Activated naive CD4-positive, alpha-beta T cell treated with anti-CD3 and anti-CD28 coated beads for 36 hours (primary cell): ENCODE measurements around the gene KLF18. TPM values are rescaled to one million over a fixed set of nuclear protein-coding genes. Genes with fewer than 3 reads are reported as not detected.

Experiments used
- CTCF ChIA-PET: fragments of 350-600 bp; sonication (Branson Sonifier 250); formaldehyde crosslinking; loops from one replicate; lab custom pipeline; 2021; ENCODE audit warnings: antibody characterized with exemption; lab: Charles Lee
- DNase-seq: peaks from one replicate; pipeline ENCODE4 v3.0.0-alpha.2; 2020
- H3K27ac Mint-ChIP-seq: one replicate; pipeline ENCODE4 v1.8.0; 2021; ENCODE audit warnings: mild to moderate bottlenecking, mixed read lengths
- H3K27me3 Mint-ChIP-seq: one replicate; pipeline ENCODE4 v1.8.0; 2021; ENCODE audit warnings: low read depth, mixed read lengths
- H3K36me3 Mint-ChIP-seq: one replicate; pipeline ENCODE4 v1.8.0; 2021; ENCODE audit warnings: low read depth, mixed read lengths
- H3K4me1 Mint-ChIP-seq: one replicate; pipeline ENCODE4 v1.8.0; 2021; ENCODE audit warnings: low read depth, mixed read lengths
- H3K4me3 Mint-ChIP-seq: one replicate; pipeline ENCODE4 v1.8.0; 2021; ENCODE audit warnings: mild to moderate bottlenecking, moderate library complexity, mixed read lengths
- H3K9me3 Mint-ChIP-seq: one replicate; pipeline ENCODE4 v1.8.0; 2021; ENCODE audit warnings: mixed read lengths
- intact Hi-C: fragments of 100-400 bp; cut with micrococcal nuclease; formaldehyde crosslinking; loops from one replicate; pipeline ENCODE4 v1.15.1; 2023
- total RNA-seq, 2 experiments: library from RNA; stranded (reverse); gene quantifications; one replicate each; pipeline ENCODE4 v1.2.3, GENCODE V29; 2021

The KLF18 gene
- total RNA-seq, result not detected

- Mint-ChIP-seq H3K4me1 (no peaks in the 10 kb centered on the region), H3K27me3 (no peaks in the 10 kb centered on the region), H3K9me3 (peaks cover 20% of the 10 kb centered on the region), H3K27ac (no peak within 1 kb of the TSS), H3K36me3 (peaks cover 2% of the 10 kb centered on the region), H3K4me3 (no peak within 1 kb of the TSS)
- CTCF ChIA-PET, result no interaction called here
- DNase-seq, result no peak
- intact Hi-C loops, result no loop called here
Measured at GRCh38 chr1:44141531-44141930, at the start of gene KLF18. TSS of gene KLF18 (minus strand) at chr1:44141631. CDS start at chr1:44141631, 0 bp downstream.

GRCh38 chr1:44174630-44175029 is 33.2 kb upstream of the KLF18 start:
- intact Hi-C loops, result no loop called here
- peaks cover 4% of the 10 kb centered on the region for H3K27me3 Mint-ChIP-seq
- CTCF ChIA-PET, result no interaction called here
- H3K36me3 Mint-ChIP-seq, result peaks cover 2% of the 10 kb centered on the region
- H3K27ac Mint-ChIP-seq, result no peak overlapping the region
- no peak for DNase-seq
- H3K9me3 Mint-ChIP-seq, result peaks cover 8% of the 10 kb centered on the region
- H3K4me3 Mint-ChIP-seq, result no peak overlapping the region
- no peaks in the 10 kb centered on the region for H3K4me1 Mint-ChIP-seq

GRCh38 chr1:44170281-44170823 is 28.9 kb upstream of the KLF18 start:
- intact Hi-C loops, result no loop called here
- CTCF ChIA-PET, result no interaction called here
- H3K4me1 Mint-ChIP-seq, result no peaks in the 10 kb centered on the region
- H3K36me3 Mint-ChIP-seq, result peaks cover 2% of the 10 kb centered on the region
- no peak for DNase-seq
- peaks cover 4% of the 10 kb centered on the region for H3K27me3 Mint-ChIP-seq
- H3K4me3 Mint-ChIP-seq, result no peak overlapping the region
- peaks cover 16% of the 10 kb centered on the region for H3K9me3 Mint-ChIP-seq
- H3K27ac Mint-ChIP-seq, result no peak overlapping the region

GRCh38 chr1:44168520-44169098 is 27.2 kb upstream of the KLF18 start:
- H3K9me3 Mint-ChIP-seq, result peaks cover 8% of the 10 kb centered on the region
- H3K4me3 Mint-ChIP-seq, result no peak overlapping the region
- H3K36me3 Mint-ChIP-seq, result no peaks in the 10 kb centered on the region
- CTCF ChIA-PET, result no interaction called here
- H3K27me3 Mint-ChIP-seq, result peaks cover 4% of the 10 kb centered on the region
- no peaks in the 10 kb centered on the region for H3K4me1 Mint-ChIP-seq
- no peak overlapping the region for H3K27ac Mint-ChIP-seq
- intact Hi-C loops, result no loop called here
- DNase-seq, result no peak

- Mint-ChIP-seq H3K4me3 (no peak overlapping the region), H3K9me3 (no peaks in the 10 kb centered on the region), H3K36me3 (no peaks in the 10 kb centered on the region), H3K27ac (no peak overlapping the region), H3K4me1 (no peaks in the 10 kb centered on the region), H3K27me3 (peaks cover 3% of the 10 kb centered on the region)
- DNase-seq, result no peak
- CTCF ChIA-PET, result no interaction called here
- intact Hi-C loops, result no loop called here
Measured at GRCh38 chr1:44161546-44161945, 20.1 kb upstream of the KLF18 start.

GRCh38 chr1:44158871-44159270 is 17.4 kb upstream of the KLF18 start:
- Mint-ChIP-seq H3K4me1 (no peaks in the 10 kb centered on the region), H3K9me3 (no peaks in the 10 kb centered on the region), H3K27ac (no peak overlapping the region), H3K4me3 (no peak overlapping the region), H3K36me3 (no peaks in the 10 kb centered on the region), H3K27me3 (peaks cover 4% of the 10 kb centered on the region)
- intact Hi-C loops, result no loop called here
- CTCF ChIA-PET, result no interaction called here
- no peak for DNase-seq

- Mint-ChIP-seq H3K27ac (no peak overlapping the region), H3K27me3 (peaks cover 4% of the 10 kb centered on the region), H3K4me3 (no peak overlapping the region), H3K36me3 (no peaks in the 10 kb centered on the region), H3K4me1 (no peaks in the 10 kb centered on the region), H3K9me3 (no peaks in the 10 kb centered on the region)
- CTCF ChIA-PET, result no interaction called here
- intact Hi-C loops, result no loop called here
- no peak for DNase-seq
Measured at GRCh38 chr1:44157903-44158302, 16.5 kb upstream of the KLF18 start.

- CTCF ChIA-PET, result no interaction called here
- peaks cover 9% of the 10 kb centered on the region for H3K27me3 Mint-ChIP-seq
- no peak overlapping the region for H3K27ac Mint-ChIP-seq
- intact Hi-C loops, result no loop called here
- no peak for DNase-seq
- no peak overlapping the region for H3K4me3 Mint-ChIP-seq
- peaks cover 11% of the 10 kb centered on the region for H3K4me1 Mint-ChIP-seq
- no peaks in the 10 kb centered on the region for H3K9me3 Mint-ChIP-seq
- no peaks in the 10 kb centered on the region for H3K36me3 Mint-ChIP-seq
Measured at GRCh38 chr1:44154049-44154448, 12.6 kb upstream of the KLF18 start.

GRCh38 chr1:44152692-44153091 is 11.3 kb upstream of the KLF18 start:
- Mint-ChIP-seq H3K27ac (no peak overlapping the region), H3K27me3 (peaks cover 13% of the 10 kb centered on the region), H3K36me3 (no peaks in the 10 kb centered on the region), H3K9me3 (no peaks in the 10 kb centered on the region), H3K4me1 (peaks cover 11% of the 10 kb centered on the region), H3K4me3 (no peak overlapping the region)
- intact Hi-C loops, result no loop called here
- DNase-seq, result no peak
- CTCF ChIA-PET, result no interaction called here

- intact Hi-C loops, result no loop called here
- Mint-ChIP-seq H3K9me3 (peaks cover 1% of the 10 kb centered on the region), H3K4me3 (no peak overlapping the region), H3K36me3 (no peaks in the 10 kb centered on the region), H3K27me3 (peaks cover 13% of the 10 kb centered on the region), H3K4me1 (peaks cover 11% of the 10 kb centered on the region), H3K27ac (no peak overlapping the region)
- CTCF ChIA-PET, result no interaction called here
- no peak for DNase-seq
Measured at GRCh38 chr1:44151808-44152207, 10.4 kb upstream of the KLF18 start.

GRCh38 chr1:44151332-44151731 is 9.9 kb upstream of the KLF18 start:
- peak; percentile 42 for DNase-seq
- Mint-ChIP-seq H3K27me3 (peaks cover 13% of the 10 kb centered on the region), H3K9me3 (peaks cover 5% of the 10 kb centered on the region), H3K36me3 (no peaks in the 10 kb centered on the region), H3K27ac (no peak overlapping the region), H3K4me3 (no peak overlapping the region), H3K4me1 (peaks cover 11% of the 10 kb centered on the region)
- intact Hi-C loops, result no loop called here
- CTCF ChIA-PET, result no interaction called here

- Mint-ChIP-seq H3K27me3 (peaks cover 9% of the 10 kb centered on the region), H3K9me3 (peaks cover 23% of the 10 kb centered on the region), H3K4me1 (peaks cover 11% of the 10 kb centered on the region), H3K4me3 (no peak overlapping the region), H3K36me3 (peaks cover 2% of the 10 kb centered on the region), H3K27ac (no peak overlapping the region)
- CTCF ChIA-PET, result no interaction called here
- intact Hi-C loops, result no loop called here
- DNase-seq, result no peak
Measured at GRCh38 chr1:44147582-44147981, 6.2 kb upstream of the KLF18 start.

GRCh38 chr1:44146536-44147361 is 5.3 kb upstream of the KLF18 start:
- intact Hi-C loops, result no loop called here
- Mint-ChIP-seq H3K27me3 (peaks cover 9% of the 10 kb centered on the region), H3K9me3 (peaks cover 23% of the 10 kb centered on the region), H3K36me3 (peaks cover 2% of the 10 kb centered on the region), H3K27ac (no peak overlapping the region), H3K4me3 (no peak overlapping the region), H3K4me1 (peaks cover 9% of the 10 kb centered on the region)
- CTCF ChIA-PET, result no interaction called here
- no peak for DNase-seq
